T follicular helper cell (primary cell): Measurements from ENCODE around the gene HOXD3.

Source experiments
- DNase-seq: peaks from one replicate; pipeline ENCODE4 v3.0.0-alpha.2; 2020; ENCODE audit warnings: low read depth
- total RNA-seq, 2 experiments: gene quantifications; one replicate each; lab custom pipeline; 2026; lab: John Stamatoyannopoulos, UW

Gene HOXD3
- 0 reads per million in 2 experiments for total RNA-seq

- no peak for DNase-seq
Measured at GRCh38 chr2:176156807-176157498, at the start of gene HOXD3. HOXD3 (plus strand) TSS chr2:176157307; CDS start chr2:176169115, 11,808 bp downstream.

- DNase-seq, result no peak
Measured at GRCh38 chr2:176107731-176108181, 49.4 kb upstream of the HOXD3 start.

GRCh38 chr2:176109192-176109901 lies 47.8 kb upstream of the HOXD3 start:
- DNase-seq, result no peak

GRCh38 chr2:176109946-176110345 lies 47.2 kb upstream of the HOXD3 start:
- no peak for DNase-seq

- no peak for DNase-seq
Measured at GRCh38 chr2:176110415-176111308, 46.4 kb upstream of the HOXD3 start.

- no peak for DNase-seq
Measured at GRCh38 chr2:176111309-176111663, 45.8 kb upstream of the HOXD3 start.

GRCh38 chr2:176111846-176112374 lies 45.2 kb upstream of the HOXD3 start:
- no peak for DNase-seq

- no peak for DNase-seq
Measured at GRCh38 chr2:176112375-176113302, 44.5 kb upstream of the HOXD3 start.

- DNase-seq, result no peak
Measured at GRCh38 chr2:176114120-176114929, 42.8 kb upstream of the HOXD3 start.

GRCh38 chr2:176114930-176115625 lies 42.0 kb upstream of the HOXD3 start:
- DNase-seq, result no peak

GRCh38 chr2:176115883-176116813 lies 41.0 kb upstream of the HOXD3 start, which contains the start of gene HOXD10:
HOXD10 (plus strand) TSS chr2:176116778; CDS start chr2:176116834, 56 bp downstream.
- DNase-seq, result no peak

GRCh38 chr2:176117162-176117822 lies 39.8 kb upstream of the HOXD3 start:
- no peak for DNase-seq

- no peak for DNase-seq
Measured at GRCh38 chr2:176117823-176118371, 39.2 kb upstream of the HOXD3 start.

GRCh38 chr2:176118601-176119339 lies 38.3 kb upstream of the HOXD3 start:
- no peak for DNase-seq

- DNase-seq, result no peak
Measured at GRCh38 chr2:176120364-176121189, 36.5 kb upstream of the HOXD3 start.
